Measurements from ENCODE around the gene FAM120C. TPM values are rescaled to one million over a fixed set of nuclear protein-coding genes. Genes with fewer than 3 reads are reported as not detected.

Gene FAM120C
- total and polyA plus RNA-seq, 2 of the 4 experiments (the other 2 are of a cell fraction), result 3.4 to 3.6 TPM

DNA sequence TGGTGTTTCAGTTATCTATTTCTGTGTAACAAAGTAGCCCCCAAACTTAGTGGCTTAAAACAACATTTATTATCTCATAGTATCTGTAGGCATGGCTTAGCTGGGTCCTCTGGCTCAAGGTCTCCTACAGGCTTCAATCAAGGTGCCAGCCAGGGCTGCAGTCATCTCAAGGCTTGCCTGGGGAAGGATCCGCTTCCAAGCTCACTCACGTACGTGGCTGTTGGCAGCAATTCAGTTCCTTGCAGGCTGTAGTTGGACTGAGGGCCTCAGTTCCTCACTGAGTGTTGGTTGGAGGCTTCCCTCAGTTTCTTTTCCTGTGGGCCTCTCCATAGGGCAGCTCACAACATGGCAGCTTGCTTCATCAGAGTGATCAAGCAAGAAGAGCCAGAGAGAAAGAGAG is 9.3 kb downstream of the FAM120C start:
- Histone ChIP-seq H4K91ac (ENCODE audit: insufficient read depth, low read depth, low read length) (no peak overlapping the region), H2AFZ (replicated peaks; ENCODE audit: low read length, poor library complexity) (no peak overlapping the region), H3K9ac (ENCODE audit: low read depth, low read length) (no peak overlapping the region), H3K4ac (ENCODE audit: low read depth, low read length) (no peak overlapping the region), H2BK15ac (ENCODE audit: low read depth, low read length) (no peak overlapping the region), H3K4me1 (ENCODE audit: control insufficient read depth, insufficient read depth, low read length) (peaks cover 5% of the 10 kb centered on the region), H3K9me3 (ENCODE audit: control insufficient read depth, insufficient read depth, low read length) (no peaks in the 10 kb centered on the region), H2BK20ac (ENCODE audit: low read depth, low read length) (no peak overlapping the region), H3K4me3 (ENCODE audit: insufficient read depth, low read depth, low read length) (no peak overlapping the region), H3K36me3 (ENCODE audit: control insufficient read depth, insufficient read depth, low read length) (peaks cover 4% of the 10 kb centered on the region), H3K56ac (ENCODE audit: extremely low read depth, insufficient read depth, low read length) (no peak overlapping the region), H4K20me1 (ENCODE audit: insufficient read depth, low read length) (no peaks in the 10 kb centered on the region), H4K8ac (ENCODE audit: low read depth in 2 of 2, low read length in 2 of 2) (no peak overlapping the region), H3K18ac (ENCODE audit: low read depth, low read length) (no peak overlapping the region), H3K27ac (ENCODE audit: insufficient read depth, low read length) (no peak overlapping the region), H3K79me1 (ENCODE audit: low read depth in 1 of 2, low read length in 2 of 2) (peaks cover 5 to 11% of the 10 kb centered on the region in 2 experiments), H3K27me3 (ENCODE audit: control insufficient read depth, insufficient read depth, low read length) (no peaks in the 10 kb centered on the region), H3K4me2 (ENCODE audit: low read depth, low read length) (no peak overlapping the region), H2BK120ac (ENCODE audit: low read depth, low read length) (no peak overlapping the region), H3K9me1 (ENCODE audit: insufficient read depth, low read length) (no peaks in the 10 kb centered on the region), H2AK5ac (ENCODE audit: low read depth, low read length) (no peak overlapping the region), H3K14ac (replicated peaks; ENCODE audit: low read depth, low read length) (no peak overlapping the region), H3K23ac (ENCODE audit: low read depth, low read length) (no peak overlapping the region), H2AK9ac (replicated peaks; ENCODE audit: low read depth, low read length, poor library complexity) (no peak overlapping the region), H4K5ac (ENCODE audit: low read depth, low read length) (no peak overlapping the region), H2BK5ac (ENCODE audit: low read depth, low read length, poor library complexity, severe bottlenecking) (no peak overlapping the region)
- no peak for DNase-seq
- in situ Hi-C loops (cut with MboI; ENCODE audit: low sequenced_read_pairs) (no loop called here), intact Hi-C loops (cut with micrococcal nuclease) (no loop called here), dilution Hi-C loops (cut with HindIII; ENCODE audit: low sequenced_read_pairs, unreplicated experiment) (no loop called here)
- WGBS, 2 experiments (ENCODE audit: extremely low coverage in 2 of 2, insufficient read length in 1 of 2), result 80% methylated on average over 1 of the region's 3 CpGs; no CpG with 5 or more reads in 1 of the 2 experiments
- BruUV-seq (replicated peaks), result no TSS peak
- TF ChIP-seq RFX5 (IDR thresholded peaks at IDR 0.05; ENCODE audit: low read depth, low read length) (no peak), MAFK (IDR thresholded peaks at IDR 0.05; ENCODE audit: low read depth, low read length) (no peak), MAZ (IDR thresholded peaks at IDR 0.05; ENCODE audit: borderline replicate concordance, low read depth, low read length) (no peak)
- ChIA-PET POLR2A (ENCODE audit: unreplicated experiment) (no interaction called here), CTCF (no interaction called here)
- no peak for ATAC-seq (ENCODE audit: low read depth)

Data from IMR-90 (cell line).